Calu3 (cell line): ENCODE measurements around the gene MSI2. TPM values are rescaled to one million over a fixed set of nuclear protein-coding genes. Genes with fewer than 3 reads are reported as not detected.

ENCODE experiments used
- BruUV-seq: library from RNA; stranded (reverse); fragments of 400-500 nt; replicated peaks from 2 replicates; lab custom pipeline; 2021; lab: Mats Ljungman, UMichigan
- CTCF ChIA-PET: fragments of 300-600 bp; sonication (Branson Sonifier 250); formaldehyde crosslinking; loops from one replicate; lab custom pipeline; 2022; ENCODE audit warnings: antibody characterized with exemption; lab: Charles Lee
- DNase-seq: peaks from one replicate; pipeline ENCODE4 v3.0.0; 2022
- H3K27ac Mint-ChIP-seq: one replicate; pipeline ENCODE4 v1.8.0; 2022; ENCODE audit warnings: mixed read lengths; ENCODE audit not compliant: unreplicated experiment
- H3K27me3 Mint-ChIP-seq: one replicate; pipeline ENCODE4 v1.8.0; 2022; ENCODE audit warnings: mixed read lengths; ENCODE audit not compliant: unreplicated experiment
- H3K36me3 Mint-ChIP-seq: one replicate; pipeline ENCODE4 v1.8.0; 2022; ENCODE audit warnings: mild to moderate bottlenecking, moderate library complexity, mixed read lengths; ENCODE audit not compliant: insufficient read depth, unreplicated experiment
- H3K4me1 Mint-ChIP-seq: one replicate; pipeline ENCODE4 v1.8.0; 2022; ENCODE audit warnings: mild to moderate bottlenecking, low read depth, mixed read lengths; ENCODE audit not compliant: unreplicated experiment
- H3K4me3 Mint-ChIP-seq: one replicate; pipeline ENCODE4 v1.8.0; 2022; ENCODE audit warnings: mild to moderate bottlenecking, low read depth, moderate library complexity, mixed read lengths; ENCODE audit not compliant: unreplicated experiment
- H3K9me3 Mint-ChIP-seq: one replicate; pipeline ENCODE4 v1.8.0; 2022; ENCODE audit warnings: low read depth, mixed read lengths; ENCODE audit not compliant: unreplicated experiment
- CTCF ChIP-seq: fragments of 200-600 bp; IDR thresholded peaks from one replicate; pipeline ENCODE4 v1.8.0; 2022; ENCODE audit warnings: antibody characterized with exemption; ENCODE audit not compliant: unreplicated experiment
- intact Hi-C: fragments of 100-400 bp; cut with micrococcal nuclease; formaldehyde crosslinking; loops from one replicate; pipeline ENCODE4 v1.10.0; 2022; ENCODE audit not compliant: unreplicated experiment
- total RNA-seq: library from RNA; stranded (reverse); gene quantifications from 2 replicates; pipeline ENCODE4 v1.2.3, GENCODE V29; 2022

Gene MSI2
- total RNA-seq, 1 experiment from 2014 or later = 66.4 TPM

GRCh38 chr17:57634713-57635465 is 378.6 kb downstream of the MSI2 start:
- TF ChIP-seq CTCF = no peak
- no peaks in the 10 kb centered on the region for H3K4me1 Mint-ChIP-seq
- no peaks in the 10 kb centered on the region for H3K27me3 Mint-ChIP-seq
- intact Hi-C loops = no loop called here
- no peak for DNase-seq
- CTCF ChIA-PET = no interaction called here
- peaks cover 3% of the 10 kb centered on the region for H3K36me3 Mint-ChIP-seq
- no peak overlapping the region for H3K4me3 Mint-ChIP-seq
- H3K9me3 Mint-ChIP-seq = peaks cover 2% of the 10 kb centered on the region
- BruUV-seq = no TSS peak
- H3K27ac Mint-ChIP-seq = no peak overlapping the region

GRCh38 chr17:57636274-57636673 is 380.0 kb downstream of the MSI2 start:
- Mint-ChIP-seq H3K27me3 (no peaks in the 10 kb centered on the region), H3K36me3 (peaks cover 3% of the 10 kb centered on the region), H3K4me3 (no peak overlapping the region), H3K27ac (no peak overlapping the region), H3K9me3 (peaks cover 2% of the 10 kb centered on the region), H3K4me1 (no peaks in the 10 kb centered on the region)
- intact Hi-C loops = no loop called here
- CTCF ChIA-PET = no interaction called here
- TF ChIP-seq CTCF = no peak
- DNase-seq = no peak
- no TSS peak for BruUV-seq

GRCh38 chr17:57636985-57637665 is 380.8 kb downstream of the MSI2 start:
- peaks cover 3% of the 10 kb centered on the region for H3K36me3 Mint-ChIP-seq
- no peak for DNase-seq
- H3K9me3 Mint-ChIP-seq = peaks cover 2% of the 10 kb centered on the region
- CTCF ChIA-PET = no interaction called here
- intact Hi-C loops = no loop called here
- BruUV-seq = no TSS peak
- no peaks in the 10 kb centered on the region for H3K27me3 Mint-ChIP-seq
- no peak for TF ChIP-seq CTCF
- no peaks in the 10 kb centered on the region for H3K4me1 Mint-ChIP-seq
- no peak overlapping the region for H3K27ac Mint-ChIP-seq
- no peak overlapping the region for H3K4me3 Mint-ChIP-seq

- Mint-ChIP-seq H3K4me1 (no peaks in the 10 kb centered on the region), H3K36me3 (no peaks in the 10 kb centered on the region), H3K9me3 (peaks cover 2% of the 10 kb centered on the region), H3K27ac (no peak overlapping the region), H3K27me3 (no peaks in the 10 kb centered on the region), H3K4me3 (no peak overlapping the region)
- no peak for TF ChIP-seq CTCF
- no peak for DNase-seq
- BruUV-seq = no TSS peak
- CTCF ChIA-PET = no interaction called here
- intact Hi-C loops = no loop called here
Measured at GRCh38 chr17:57637666-57638010, 381.3 kb downstream of the MSI2 start.
